ENCODE data around the gene EID2.
A peak's percentile ranks its signal among the peaks of the same experiment; 100 is the strongest.

DNA sequence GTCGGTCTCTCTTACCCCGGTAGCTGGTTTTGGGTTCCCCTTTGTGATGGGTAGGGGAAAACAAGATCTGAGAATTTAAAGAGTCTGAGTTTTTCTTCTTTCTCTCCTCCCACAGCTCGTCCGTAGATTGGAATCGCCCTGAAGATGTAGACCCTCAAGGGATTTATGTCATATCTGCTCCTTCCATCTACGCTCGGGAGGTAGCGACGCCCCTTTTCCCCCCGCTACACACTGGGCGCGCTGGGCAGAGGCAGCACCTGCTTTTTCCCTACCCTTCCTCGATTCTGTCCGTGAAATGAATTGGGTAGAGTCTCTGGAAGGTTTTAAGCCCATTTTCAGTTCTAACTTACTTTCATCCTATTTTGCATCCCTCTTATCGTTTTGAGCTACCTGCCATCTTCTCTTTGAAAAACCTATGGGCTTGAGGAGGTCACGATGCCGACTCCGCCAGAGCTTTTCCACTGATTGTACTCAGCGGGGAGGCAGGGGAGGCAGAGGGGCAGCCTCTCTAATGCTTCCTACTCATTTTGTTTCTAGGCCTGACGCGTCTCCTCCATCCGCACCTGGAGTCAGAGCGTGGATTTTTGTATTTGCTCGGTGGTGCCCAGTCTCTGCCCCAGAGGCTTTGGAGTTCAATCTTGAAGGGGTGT lies 32.1 kb downstream of the EID2 start:
- TF ChIP-seq, protein P1, sequence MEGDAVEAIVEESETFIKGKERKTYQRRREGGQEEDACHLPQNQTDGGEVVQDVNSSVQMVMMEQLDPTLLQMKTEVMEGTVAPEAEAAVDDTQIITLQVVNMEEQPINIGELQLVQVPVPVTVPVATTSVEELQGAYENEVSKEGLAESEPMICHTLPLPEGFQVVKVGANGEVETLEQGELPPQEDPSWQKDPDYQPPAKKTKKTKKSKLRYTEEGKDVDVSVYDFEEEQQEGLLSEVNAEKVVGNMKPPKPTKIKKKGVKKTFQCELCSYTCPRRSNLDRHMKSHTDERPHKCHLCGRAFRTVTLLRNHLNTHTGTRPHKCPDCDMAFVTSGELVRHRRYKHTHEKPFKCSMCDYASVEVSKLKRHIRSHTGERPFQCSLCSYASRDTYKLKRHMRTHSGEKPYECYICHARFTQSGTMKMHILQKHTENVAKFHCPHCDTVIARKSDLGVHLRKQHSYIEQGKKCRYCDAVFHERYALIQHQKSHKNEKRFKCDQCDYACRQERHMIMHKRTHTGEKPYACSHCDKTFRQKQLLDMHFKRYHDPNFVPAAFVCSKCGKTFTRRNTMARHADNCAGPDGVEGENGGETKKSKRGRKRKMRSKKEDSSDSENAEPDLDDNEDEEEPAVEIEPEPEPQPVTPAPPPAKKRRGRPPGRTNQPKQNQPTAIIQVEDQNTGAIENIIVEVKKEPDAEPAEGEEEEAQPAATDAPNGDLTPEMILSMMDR (optimal IDR thresholded peaks at IDR 0.05 in 1 of 3, IDR thresholded peaks at IDR 0.05 in 1 of 3, conservative IDR thresholded peaks at IDR 0.05 in 1 of 3; ENCODE audit: extremely low read depth in 1 of 3, insufficient read depth in 2 of 3, low read length in 3 of 3): no peak
- TF ChIP-seq EZH2 (IDR thresholded peaks at IDR 0.05; ENCODE audit: low read length): peak; percentile 17
